ENCODE results near the gene OTUD5.
"Not testable (repeated sequence)": the region's sequence is repeated elsewhere in the genome, so short reads cannot be mapped to it uniquely, and the experiment has no call there.

OTUD5 gene

GRCh38 chrX:48890934-48891401, 66.4 kb downstream of the OTUD5 start:
- Mint-ChIP-seq H3K4me3 (peak overlapping the region; percentile 96), H3K4me1 (ENCODE audit: low read depth) (peaks cover 14% of the 10 kb centered on the region), H3K27me3 (ENCODE audit: low read depth) (peaks cover 3% of the 10 kb centered on the region), H3K36me3 (ENCODE audit: low read depth) (peaks cover 6% of the 10 kb centered on the region), H3K9me3 (no peaks in the 10 kb centered on the region), H3K27ac (peak overlapping the region; percentile 85)
- DNase-seq (ENCODE audit: low spot score), result peak; percentile 16

- H3K4me3 Mint-ChIP-seq, result peak overlapping the region; percentile 96
- H3K27ac Mint-ChIP-seq, result peak overlapping the region; percentile 85
- peaks cover 3% of the 10 kb centered on the region for H3K27me3 Mint-ChIP-seq (ENCODE audit: low read depth)
- H3K36me3 Mint-ChIP-seq (ENCODE audit: low read depth), result peaks cover 6% of the 10 kb centered on the region
- peaks cover 14% of the 10 kb centered on the region for H3K4me1 Mint-ChIP-seq (ENCODE audit: low read depth)
- DNase-seq (ENCODE audit: low spot score), result no peak
- H3K9me3 Mint-ChIP-seq, result no peaks in the 10 kb centered on the region
These were observed 67.0 kb downstream of the OTUD5 start for GRCh38 chrX:48890296-48890925.

- not testable (repeated sequence) for H3K9me3 Mint-ChIP-seq; DNase-seq (ENCODE audit: low spot score); H3K4me3 Mint-ChIP-seq; H3K36me3 Mint-ChIP-seq (ENCODE audit: low read depth); H3K27ac Mint-ChIP-seq; H3K4me1 Mint-ChIP-seq (ENCODE audit: low read depth); H3K27me3 Mint-ChIP-seq (ENCODE audit: low read depth)
These were observed 70.8 kb downstream of the OTUD5 start for GRCh38 chrX:48886586-48886985.

- H3K27ac Mint-ChIP-seq, result no peak overlapping the region
- H3K27me3 Mint-ChIP-seq (ENCODE audit: low read depth), result no peaks in the 10 kb centered on the region
- H3K4me3 Mint-ChIP-seq, result no peak overlapping the region
- no peak for DNase-seq (ENCODE audit: low spot score)
- H3K9me3 Mint-ChIP-seq, result no peaks in the 10 kb centered on the region
- no peaks in the 10 kb centered on the region for H3K4me1 Mint-ChIP-seq (ENCODE audit: low read depth)
- no peaks in the 10 kb centered on the region for H3K36me3 Mint-ChIP-seq (ENCODE audit: low read depth)
These were observed 73.7 kb downstream of the OTUD5 start for GRCh38 chrX:48883729-48884128.

GRCh38 chrX:48876944-48877343, 80.5 kb downstream of the OTUD5 start:
- H3K36me3 Mint-ChIP-seq (ENCODE audit: low read depth); H3K9me3 Mint-ChIP-seq; H3K27ac Mint-ChIP-seq; DNase-seq (ENCODE audit: low spot score); H3K4me3 Mint-ChIP-seq; H3K27me3 Mint-ChIP-seq (ENCODE audit: low read depth); H3K4me1 Mint-ChIP-seq (ENCODE audit: low read depth): not testable (repeated sequence)

Measured in T-helper 2 cell treated with Interferon-gamma antibody and Interleukin-4, amounts not matched to agents 5 μg/mL and 100 μg/mL, for 36 hours (primary cell).